Activated T-helper 9 cell treated with anti-CD3 and anti-CD28 coated beads, Interleukin-2, amount 50 U/mL, for 16 hours (primary cell): Measurements from ENCODE around the gene SGSM1.

ENCODE experiments used
- DNase-seq: peaks from one replicate; pipeline ENCODE4 v3.0.0-alpha.2; 2020; ENCODE audit warnings: low read depth

The SGSM1 gene, protein sequence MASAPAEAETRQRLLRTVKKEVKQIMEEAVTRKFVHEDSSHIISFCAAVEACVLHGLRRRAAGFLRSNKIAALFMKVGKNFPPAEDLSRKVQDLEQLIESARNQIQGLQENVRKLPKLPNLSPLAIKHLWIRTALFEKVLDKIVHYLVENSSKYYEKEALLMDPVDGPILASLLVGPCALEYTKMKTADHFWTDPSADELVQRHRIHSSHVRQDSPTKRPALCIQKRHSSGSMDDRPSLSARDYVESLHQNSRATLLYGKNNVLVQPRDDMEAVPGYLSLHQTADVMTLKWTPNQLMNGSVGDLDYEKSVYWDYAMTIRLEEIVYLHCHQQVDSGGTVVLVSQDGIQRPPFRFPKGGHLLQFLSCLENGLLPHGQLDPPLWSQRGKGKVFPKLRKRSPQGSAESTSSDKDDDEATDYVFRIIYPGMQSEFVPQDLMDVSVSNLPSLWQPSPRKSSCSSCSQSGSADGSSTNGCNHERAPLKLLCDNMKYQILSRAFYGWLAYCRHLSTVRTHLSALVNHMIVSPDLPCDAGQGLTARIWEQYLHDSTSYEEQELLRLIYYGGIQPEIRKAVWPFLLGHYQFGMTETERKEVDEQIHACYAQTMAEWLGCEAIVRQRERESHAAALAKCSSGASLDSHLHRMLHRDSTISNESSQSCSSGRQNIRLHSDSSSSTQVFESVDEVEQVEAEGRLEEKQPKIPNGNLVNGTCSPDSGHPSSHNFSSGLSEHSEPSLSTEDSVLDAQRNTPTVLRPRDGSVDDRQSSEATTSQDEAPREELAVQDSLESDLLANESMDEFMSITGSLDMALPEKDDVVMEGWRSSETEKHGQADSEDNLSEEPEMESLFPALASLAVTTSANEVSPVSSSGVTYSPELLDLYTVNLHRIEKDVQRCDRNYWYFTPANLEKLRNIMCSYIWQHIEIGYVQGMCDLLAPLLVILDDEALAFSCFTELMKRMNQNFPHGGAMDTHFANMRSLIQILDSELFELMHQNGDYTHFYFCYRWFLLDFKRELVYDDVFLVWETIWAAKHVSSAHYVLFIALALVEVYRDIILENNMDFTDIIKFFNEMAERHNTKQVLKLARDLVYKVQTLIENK

GRCh38 chr22:24805790-24806662, at the start of gene SGSM1:
TSS of gene SGSM1 (plus strand) at chr22:24806211. CDS start at chr22:24806326, 115 bp downstream.
- DNase-seq: peak; percentile 63

DNA sequence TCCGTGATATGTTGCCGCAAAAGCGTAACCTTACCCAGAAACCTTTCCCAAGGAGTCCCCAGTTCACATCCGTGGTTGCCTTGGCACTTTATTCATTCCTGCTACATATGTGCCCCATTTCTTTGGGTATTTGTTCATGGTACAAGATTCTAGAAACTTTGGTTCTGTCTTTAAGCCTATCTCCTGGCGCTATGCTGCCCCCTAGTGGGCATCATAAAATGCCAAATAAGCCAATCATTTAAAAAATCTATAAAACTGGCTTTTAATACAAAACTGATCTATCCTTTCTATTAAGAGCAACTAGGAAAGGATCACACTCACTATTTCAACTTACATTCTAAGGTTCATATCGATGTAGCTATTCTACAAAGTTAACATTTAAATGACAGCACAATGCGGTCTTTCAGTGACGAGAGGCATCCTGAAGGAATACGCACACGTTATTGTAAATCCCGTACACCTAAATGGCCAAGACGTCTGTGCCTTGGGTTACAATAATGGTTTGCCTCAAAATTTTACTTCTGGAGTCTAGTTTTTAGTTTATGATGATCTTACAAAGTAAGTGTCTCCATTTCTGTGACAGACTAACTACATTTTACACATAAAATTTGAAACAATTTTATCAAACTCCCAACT, 47.7 kb upstream of the SGSM1 start:
- peak; percentile 25 for DNase-seq

- DNase-seq: no peak
Observed at GRCh38 chr22:24759765-24760164, 46.2 kb upstream of the SGSM1 start.

- DNase-seq: no peak
Observed at GRCh38 chr22:24760708-24761306, 45.2 kb upstream of the SGSM1 start.

GRCh38 chr22:24761888-24762675, 43.9 kb upstream of the SGSM1 start:
- DNase-seq: no peak

DNA sequence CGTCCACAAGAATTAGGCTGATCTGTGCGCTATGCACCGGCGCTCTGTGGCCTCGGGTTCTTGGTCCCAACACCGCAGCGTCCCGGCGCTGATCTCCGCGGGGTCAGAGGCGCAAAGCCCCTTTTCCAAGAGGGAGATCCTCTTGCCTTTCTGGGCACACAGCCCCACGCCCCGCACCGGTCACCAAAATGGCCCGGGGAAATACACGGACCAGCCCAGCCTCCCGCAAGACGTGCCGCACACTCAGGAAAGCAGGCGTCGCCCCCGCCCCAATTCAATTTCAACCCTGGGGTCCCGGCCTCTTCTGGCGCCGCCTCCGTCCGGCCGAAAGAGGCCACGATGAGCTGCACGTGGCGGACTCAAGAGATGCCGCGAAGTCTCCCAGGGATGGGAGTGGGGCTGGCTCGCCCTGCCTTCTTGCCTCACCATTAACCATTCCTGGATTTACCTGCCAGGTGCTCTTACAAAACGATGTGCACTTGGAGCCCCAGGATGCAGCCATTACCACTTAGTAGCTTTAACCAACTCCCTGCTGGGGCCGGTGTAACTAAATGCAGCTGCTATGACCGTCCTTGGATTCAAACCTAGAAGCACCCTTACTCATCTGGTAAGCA, 42.0 kb upstream of the SGSM1 start:
- DNase-seq: no peak

DNA sequence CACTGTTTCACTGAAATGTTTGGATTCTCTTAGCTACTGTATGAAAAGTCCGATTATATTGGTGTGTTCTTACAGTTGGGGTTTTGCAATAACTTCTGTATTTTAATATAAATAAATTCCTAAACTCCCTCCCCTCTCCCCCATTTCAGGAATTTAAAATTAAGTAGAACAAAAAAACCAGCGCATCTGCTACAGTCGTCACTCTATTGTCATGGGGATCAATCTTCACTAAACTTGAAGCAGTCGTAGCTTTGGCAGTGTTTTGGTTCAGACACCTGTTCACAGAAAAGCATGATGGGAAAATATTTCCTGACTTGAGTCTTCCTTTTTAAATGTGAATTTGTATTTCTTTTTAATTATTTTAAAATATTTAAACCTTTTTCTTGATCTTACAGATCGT, 40.8 kb upstream of the SGSM1 start:
- no peak for DNase-seq

DNA sequence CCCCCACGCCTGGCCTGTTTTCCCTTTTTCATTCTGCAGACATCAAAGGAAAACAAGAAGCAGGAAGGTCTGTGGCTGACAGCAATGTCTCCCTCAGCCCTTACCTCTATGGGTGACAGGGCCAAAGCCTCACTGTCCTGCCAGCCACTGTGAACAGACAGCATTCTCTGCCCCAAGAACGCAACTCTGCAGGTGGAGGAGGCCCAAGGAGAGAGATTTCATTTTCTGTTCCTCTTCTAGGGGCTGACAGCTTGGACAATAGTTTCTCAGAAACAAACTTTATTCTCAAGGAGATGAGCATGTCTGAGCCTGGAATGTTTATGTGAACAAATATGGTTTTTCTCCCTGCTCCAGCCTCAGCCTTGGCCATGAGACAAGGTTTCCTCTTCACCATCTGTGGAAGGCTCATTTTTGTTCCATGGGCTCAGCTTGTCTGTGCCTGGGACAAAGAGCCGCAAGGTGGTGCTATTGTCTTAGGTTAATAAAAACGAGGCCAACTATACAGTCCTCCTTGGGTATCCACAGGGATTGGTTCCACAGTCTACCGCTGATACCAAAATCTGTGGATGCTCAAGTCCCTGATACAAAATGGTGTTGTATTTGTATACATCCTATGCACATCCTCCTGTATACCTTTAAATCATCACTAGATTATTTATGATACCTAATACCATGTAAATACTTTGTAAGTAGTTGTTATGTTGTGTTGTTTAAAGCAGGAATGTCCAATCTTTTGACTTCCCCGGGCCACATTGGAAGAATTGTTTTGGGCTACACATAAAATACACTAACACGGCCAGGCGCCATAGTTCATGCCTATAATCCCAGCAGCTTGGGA, 37.3 kb upstream of the SGSM1 start:
- no peak for DNase-seq

DNA sequence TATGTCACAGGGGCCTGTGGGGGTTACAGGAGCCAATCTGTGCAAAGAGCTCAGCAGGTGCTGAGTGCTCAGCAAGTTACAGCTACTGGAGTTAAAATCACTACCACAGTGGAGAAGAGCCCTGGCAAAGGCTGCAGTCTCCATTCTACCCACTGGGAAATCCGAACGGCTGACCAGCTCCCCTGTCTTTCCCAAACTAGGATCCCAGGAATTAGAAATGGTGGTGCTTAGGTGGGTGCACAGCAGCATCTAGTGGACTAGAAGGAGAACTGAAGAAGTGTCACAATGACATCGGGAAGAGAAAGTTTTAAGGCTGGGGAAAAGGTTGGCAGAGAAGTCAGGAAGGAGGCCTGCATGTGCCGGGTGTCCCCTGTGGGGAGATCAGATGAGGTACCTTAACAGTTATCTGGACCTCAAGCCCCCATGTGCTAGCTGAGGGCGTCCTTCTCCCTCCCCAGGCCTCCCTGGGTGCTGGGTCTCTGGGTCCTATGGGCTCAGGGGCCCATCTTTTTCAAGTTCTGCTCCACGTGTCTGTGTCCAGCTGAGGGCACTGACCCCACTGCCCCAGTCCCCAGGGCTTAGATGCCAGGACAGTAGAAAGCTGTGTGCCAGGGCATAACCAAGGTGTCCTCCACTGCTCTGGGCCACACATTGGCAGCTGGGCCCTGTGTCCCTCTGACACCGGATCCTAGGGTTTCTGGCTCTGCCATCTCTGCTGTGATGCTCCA, 33.4 kb upstream of the SGSM1 start:
- no peak for DNase-seq

DNA sequence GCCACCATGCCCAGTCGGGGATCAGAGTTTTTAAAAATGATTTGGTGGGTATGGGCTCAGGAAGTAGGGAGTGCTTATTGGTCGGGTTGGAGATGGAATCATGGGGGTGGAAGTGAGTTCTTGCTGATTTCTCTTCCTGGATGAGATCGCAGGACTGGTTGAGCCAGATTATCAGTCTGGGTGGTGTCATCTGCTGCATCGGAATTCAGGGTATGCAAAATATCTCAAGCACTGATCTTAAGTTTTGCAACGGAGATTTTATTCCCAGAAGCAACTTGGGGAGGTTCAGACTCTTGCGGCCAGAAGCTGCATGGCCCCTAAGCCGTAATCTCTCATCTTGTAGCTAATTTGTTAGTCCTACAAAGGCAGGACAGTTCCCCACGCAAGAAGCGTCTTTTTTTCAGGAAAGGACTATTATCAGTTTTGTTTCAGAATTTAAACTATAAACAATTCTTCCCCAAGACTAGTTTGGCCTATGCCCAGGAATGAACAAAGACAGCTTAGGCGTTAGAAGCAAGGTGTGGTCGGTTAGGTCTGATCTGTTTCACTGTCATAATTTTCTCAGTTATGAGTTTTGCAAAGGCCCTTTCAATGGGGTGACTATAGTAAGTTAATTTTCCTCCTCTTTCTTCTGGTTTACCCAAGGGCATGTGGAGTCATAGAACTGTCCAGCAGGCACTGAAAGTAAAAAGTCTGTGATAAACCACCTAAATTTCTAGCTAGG, 30.1 kb upstream of the SGSM1 start:
- DNase-seq: no peak

GRCh38 chr22:24776525-24776924, 29.5 kb upstream of the SGSM1 start:
- no peak for DNase-seq

GRCh38 chr22:24789516-24789915, 16.5 kb upstream of the SGSM1 start:
- DNase-seq: no peak

DNA sequence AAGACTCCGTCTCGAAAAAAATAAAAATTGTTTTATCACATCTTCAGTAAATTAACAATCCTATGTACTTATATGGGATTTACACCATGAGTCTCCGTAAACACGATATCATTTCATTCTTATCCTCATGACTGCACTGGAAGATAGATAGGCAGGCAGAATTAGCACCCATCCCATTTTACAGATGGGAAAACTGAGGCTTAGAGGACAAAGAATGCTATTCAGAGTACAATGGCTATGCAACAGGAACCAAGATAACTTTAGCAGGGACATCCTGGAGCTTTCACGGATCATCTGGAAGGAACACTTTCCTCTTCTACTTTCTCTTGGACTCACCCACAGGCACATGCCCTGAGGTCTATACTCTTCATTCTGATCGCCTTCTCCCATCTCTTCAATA, 14.6 kb upstream of the SGSM1 start:
- DNase-seq: no peak

DNA sequence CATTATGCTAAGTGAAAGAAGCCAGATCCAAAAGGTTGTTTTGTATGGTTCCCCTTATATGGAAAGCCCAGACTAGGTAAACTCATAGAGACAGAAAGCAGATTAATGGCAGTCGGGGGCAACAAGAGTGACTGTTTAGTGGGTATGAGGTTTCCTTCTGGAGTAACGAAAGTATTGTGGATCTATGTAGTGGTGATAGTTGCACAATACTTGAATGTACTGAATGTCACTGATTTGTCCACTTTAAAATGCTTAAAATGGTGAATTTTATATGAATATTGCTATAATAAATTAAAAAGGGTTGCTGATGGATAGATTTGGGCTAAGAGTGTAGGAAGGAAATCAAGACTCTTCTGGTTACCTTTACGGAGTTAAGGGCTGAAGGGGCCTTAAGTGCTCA, 10.0 kb upstream of the SGSM1 start:
- no peak for DNase-seq

DNA sequence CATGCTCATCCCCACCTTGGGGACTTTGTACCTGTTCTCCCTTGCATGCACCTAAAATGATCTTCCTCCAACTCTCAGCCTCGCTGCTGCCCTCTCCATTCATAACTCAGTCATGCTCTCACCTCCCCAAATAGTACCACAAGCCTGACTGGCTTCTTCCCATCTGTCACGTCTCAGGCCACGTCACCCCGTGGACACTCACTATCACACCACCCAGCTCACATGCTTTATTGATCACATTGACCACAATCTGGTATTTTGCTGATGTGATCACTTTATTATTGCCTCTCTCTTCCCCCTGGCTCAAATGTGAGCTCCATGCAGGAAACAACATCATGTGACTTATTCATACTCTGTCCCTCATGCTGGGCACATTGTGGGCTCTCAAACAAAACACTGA, 9.2 kb upstream of the SGSM1 start:
- no peak for DNase-seq

DNA sequence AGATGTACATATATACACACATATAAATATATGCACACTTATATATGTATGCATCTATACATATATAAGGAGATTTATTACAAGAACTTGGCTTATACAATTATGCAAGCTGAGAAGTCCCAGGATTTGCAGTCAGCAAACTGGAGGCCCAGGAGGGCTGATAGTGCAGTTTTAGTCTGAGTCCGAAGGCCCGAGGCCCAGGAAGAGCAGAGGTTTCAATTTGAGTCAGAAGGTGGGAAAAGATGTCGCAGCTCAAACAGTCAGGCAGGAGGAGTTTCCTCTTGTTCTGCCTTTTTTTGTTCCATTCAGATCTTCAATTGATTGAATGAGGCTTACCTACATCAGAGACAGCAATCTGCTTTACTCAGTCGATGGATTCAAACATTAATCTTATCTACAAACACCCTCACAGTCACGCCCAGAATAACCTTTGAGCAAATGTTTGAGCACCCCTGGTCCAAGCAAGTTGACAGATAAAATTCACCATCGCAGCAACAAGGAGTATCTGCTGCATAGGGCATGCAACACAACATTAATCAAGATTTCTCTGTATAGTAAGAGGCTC, 4.0 kb upstream of the SGSM1 start:
- no peak for DNase-seq

GRCh38 chr22:24803064-24803542, 2.9 kb upstream of the SGSM1 start:
- peak; percentile 33 for DNase-seq
